Type B pancreatic cell (in vitro differentiated cells): ENCODE results near the gene STAT5A. TPM values are rescaled to one million over a fixed set of nuclear protein-coding genes. Genes with fewer than 3 reads are reported as not detected.

Experiments used
- DNase-seq: peaks from one replicate; pipeline ENCODE4 v3.0.0; 2021; ENCODE audit warnings: mixed read lengths; ENCODE audit not compliant: unreplicated experiment; ENCODE audit errors: extremely low spot score
- H3K27ac Mint-ChIP-seq: 2 replicates; pipeline ENCODE4 v1.8.0; 2021; ENCODE audit warnings: mild to moderate bottlenecking, mixed read lengths
- H3K27me3 Mint-ChIP-seq: 2 replicates; pipeline ENCODE4 v1.8.0; 2021; ENCODE audit warnings: mixed read lengths
- H3K36me3 Mint-ChIP-seq: 2 replicates; pipeline ENCODE4 v1.8.0; 2021; ENCODE audit warnings: mixed read lengths
- H3K4me1 Mint-ChIP-seq: one replicate; pipeline ENCODE4 v1.8.0; 2021; ENCODE audit warnings: mixed read lengths; ENCODE audit not compliant: unreplicated experiment
- H3K4me3 Mint-ChIP-seq: 2 replicates; pipeline ENCODE4 v1.8.0; 2021; ENCODE audit warnings: mild to moderate bottlenecking, mixed read lengths
- H3K9me3 Mint-ChIP-seq: 2 replicates; pipeline ENCODE4 v1.8.0; 2021; ENCODE audit warnings: mixed read lengths
- total RNA-seq: library from RNA; stranded (reverse); gene quantifications from 2 replicates; pipeline ENCODE4 v1.2.1, GENCODE V29; 2021; ENCODE audit warnings: low replicate concordance
- TF ChIP-seq, protein P1 (sequence below): fragments of 200-600 bp; sonication (generic); conservative IDR thresholded peaks from 2 replicates; pipeline ENCODE4 v1.5.0; 2021; ENCODE audit warnings: antibody characterized with exemption, mild to moderate bottlenecking

The STAT5A gene
- total RNA-seq, 1 donor from 2014 or later, result 2.0 TPM

GRCh38 chr17:42246515-42246914, 41.8 kb upstream of the STAT5A start:
- Mint-ChIP-seq H3K4me1 (peaks cover 35% of the 10 kb centered on the region), H3K9me3 (no peaks in the 10 kb centered on the region), H3K36me3 (no peaks in the 10 kb centered on the region), H3K4me3 (no peak overlapping the region), H3K27me3 (no peaks in the 10 kb centered on the region), H3K27ac (no peak overlapping the region)
- no peak for DNase-seq
- TF ChIP-seq, protein P1, sequence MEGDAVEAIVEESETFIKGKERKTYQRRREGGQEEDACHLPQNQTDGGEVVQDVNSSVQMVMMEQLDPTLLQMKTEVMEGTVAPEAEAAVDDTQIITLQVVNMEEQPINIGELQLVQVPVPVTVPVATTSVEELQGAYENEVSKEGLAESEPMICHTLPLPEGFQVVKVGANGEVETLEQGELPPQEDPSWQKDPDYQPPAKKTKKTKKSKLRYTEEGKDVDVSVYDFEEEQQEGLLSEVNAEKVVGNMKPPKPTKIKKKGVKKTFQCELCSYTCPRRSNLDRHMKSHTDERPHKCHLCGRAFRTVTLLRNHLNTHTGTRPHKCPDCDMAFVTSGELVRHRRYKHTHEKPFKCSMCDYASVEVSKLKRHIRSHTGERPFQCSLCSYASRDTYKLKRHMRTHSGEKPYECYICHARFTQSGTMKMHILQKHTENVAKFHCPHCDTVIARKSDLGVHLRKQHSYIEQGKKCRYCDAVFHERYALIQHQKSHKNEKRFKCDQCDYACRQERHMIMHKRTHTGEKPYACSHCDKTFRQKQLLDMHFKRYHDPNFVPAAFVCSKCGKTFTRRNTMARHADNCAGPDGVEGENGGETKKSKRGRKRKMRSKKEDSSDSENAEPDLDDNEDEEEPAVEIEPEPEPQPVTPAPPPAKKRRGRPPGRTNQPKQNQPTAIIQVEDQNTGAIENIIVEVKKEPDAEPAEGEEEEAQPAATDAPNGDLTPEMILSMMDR, result no peak

DNA sequence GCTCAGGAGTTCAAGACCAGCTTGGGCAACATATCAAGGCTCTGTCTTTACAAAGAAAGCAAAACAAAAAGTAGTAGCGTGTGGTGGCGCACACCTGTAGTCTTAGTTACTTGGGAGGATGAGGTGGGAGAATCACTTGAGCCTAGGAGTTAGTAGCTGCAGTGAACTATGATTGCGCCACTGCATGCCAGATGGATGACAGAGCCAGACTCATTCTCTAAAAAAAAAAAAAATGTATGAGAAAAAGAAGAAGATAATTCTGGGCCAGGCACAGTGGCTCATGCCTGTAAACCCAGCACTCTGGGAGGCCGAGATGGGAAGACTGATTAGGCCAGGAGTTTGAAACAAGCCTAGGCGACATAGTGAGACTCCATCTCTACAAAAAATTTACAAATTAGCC, 40.6 kb upstream of the STAT5A start:
- H3K27ac Mint-ChIP-seq, result no peak overlapping the region
- peaks cover 30% of the 10 kb centered on the region for H3K4me1 Mint-ChIP-seq
- no peak for DNase-seq
- H3K36me3 Mint-ChIP-seq, result no peaks in the 10 kb centered on the region
- no peaks in the 10 kb centered on the region for H3K27me3 Mint-ChIP-seq
- no peaks in the 10 kb centered on the region for H3K9me3 Mint-ChIP-seq
- TF ChIP-seq, protein P1, result no peak
- H3K4me3 Mint-ChIP-seq, result no peak overlapping the region

GRCh38 chr17:42248351-42249179, 39.7 kb upstream of the STAT5A start:
- H3K36me3 Mint-ChIP-seq, result no peaks in the 10 kb centered on the region
- no peaks in the 10 kb centered on the region for H3K9me3 Mint-ChIP-seq
- H3K27ac Mint-ChIP-seq, result no peak overlapping the region
- no peak overlapping the region for H3K4me3 Mint-ChIP-seq
- H3K4me1 Mint-ChIP-seq, result peaks cover 25% of the 10 kb centered on the region
- TF ChIP-seq, protein P1, result no peak
- DNase-seq, result no peak
- no peaks in the 10 kb centered on the region for H3K27me3 Mint-ChIP-seq

DNA sequence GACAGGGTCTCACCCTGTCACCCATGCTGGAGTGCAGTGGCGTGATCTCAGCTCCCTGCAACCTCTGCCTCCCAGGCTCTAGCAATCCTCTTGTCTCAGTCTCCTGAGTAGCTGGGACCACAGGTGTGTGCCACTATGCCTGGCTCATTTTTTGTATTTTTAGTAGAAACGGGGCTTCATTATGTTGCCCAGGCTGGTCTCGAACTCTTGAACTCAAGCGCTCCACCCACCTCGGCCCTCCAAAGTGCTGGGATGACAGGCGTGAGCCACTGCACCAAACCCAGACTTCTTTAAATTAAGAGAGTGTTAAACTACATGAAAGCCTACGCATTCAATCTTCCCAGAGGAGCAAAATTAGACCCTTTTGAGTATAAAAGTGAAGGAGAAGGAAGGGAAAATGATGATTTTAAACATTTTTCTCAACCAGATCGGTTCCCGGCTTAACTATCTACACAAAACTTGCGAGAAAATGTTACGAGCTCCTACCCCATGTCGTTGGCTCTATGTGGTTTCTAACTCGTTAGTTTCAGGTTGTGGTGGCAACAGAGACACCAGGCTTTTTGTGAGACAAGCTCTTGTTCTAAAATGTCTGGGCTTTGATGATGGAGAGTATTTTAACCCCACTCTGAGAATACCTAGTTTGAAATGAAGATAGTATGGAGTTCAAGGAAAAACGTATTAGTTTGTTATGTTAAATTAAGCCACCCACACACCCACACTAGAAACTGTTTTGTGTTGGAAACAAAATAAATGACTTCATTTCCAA, 38.4 kb upstream of the STAT5A start:
- Mint-ChIP-seq H3K9me3 (no peaks in the 10 kb centered on the region), H3K4me1 (peaks cover 19% of the 10 kb centered on the region), H3K36me3 (no peaks in the 10 kb centered on the region), H3K27me3 (no peaks in the 10 kb centered on the region), H3K27ac (no peak overlapping the region), H3K4me3 (no peak overlapping the region)
- TF ChIP-seq, protein P1, result no peak
- no peak for DNase-seq

DNA sequence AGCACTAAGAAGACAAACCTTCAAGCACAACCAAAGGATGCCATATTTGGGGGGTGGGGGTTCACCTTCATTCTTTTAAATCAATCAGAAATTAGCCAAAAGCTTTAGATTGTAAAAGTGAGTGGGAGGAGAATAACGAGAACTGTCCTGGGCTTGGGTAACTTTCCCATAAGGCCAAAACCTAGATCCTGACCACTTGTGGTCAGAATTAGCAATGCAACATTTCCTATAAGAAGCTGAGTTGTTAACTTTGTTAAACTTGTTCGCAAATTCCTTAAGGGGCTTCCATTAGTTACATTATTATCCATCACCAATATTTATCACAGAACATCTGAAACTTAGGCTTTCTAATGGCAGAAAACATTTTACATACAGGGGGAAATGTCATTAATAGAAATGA, 37.2 kb upstream of the STAT5A start:
- Mint-ChIP-seq H3K4me1 (peaks cover 24% of the 10 kb centered on the region), H3K9me3 (no peaks in the 10 kb centered on the region), H3K4me3 (no peak overlapping the region), H3K36me3 (no peaks in the 10 kb centered on the region), H3K27me3 (no peaks in the 10 kb centered on the region), H3K27ac (no peak overlapping the region)
- TF ChIP-seq, protein P1, result peak; percentile 44
- no peak for DNase-seq
